SK-N-SH treated with all-trans-retinoic acid at 6 μM for 48 hours (cell line): Measurements from ENCODE around the gene JAKMIP1.

ENCODE experiments used
- ARNTL ChIP-seq: fragments of 450-650 bp; formaldehyde crosslinking; IDR thresholded peaks from 2 replicates; pipeline ENCODE4 v1.5.0; 2020; ENCODE audit warnings: low read depth, mild to moderate bottlenecking, moderate library complexity, borderline replicate concordance
- GLIS3 ChIP-seq: fragments of 250-450 bp; sonication (Bioruptor Pico); IDR thresholded peaks from 2 replicates; pipeline ENCODE4 v1.5.0; 2020; ENCODE audit warnings: mild to moderate bottlenecking, moderate library complexity
- ISL1 ChIP-seq: fragments of 250-450 bp; sonication (Bioruptor Pico); IDR thresholded peaks from 2 replicates; pipeline ENCODE4 v2.1.2; 2022; ENCODE audit warnings: mild to moderate bottlenecking, moderate library complexity
- OSR1 ChIP-seq: fragments of 250-450 bp; sonication (Bioruptor Pico); IDR thresholded peaks from 2 replicates; pipeline ENCODE4 v1.8.0; 2022; ENCODE audit warnings: moderate library complexity, mild to moderate bottlenecking, inconsistent platforms
- RARB ChIP-seq: fragments of 250-450 bp; sonication (Bioruptor Pico); IDR thresholded peaks from 2 replicates; pipeline ENCODE4 v1.8.0; 2021; ENCODE audit warnings: mild to moderate bottlenecking, moderate library complexity
- ZC3H10 ChIP-seq: fragments of 250-450 bp; sonication (Bioruptor Pico); IDR thresholded peaks from 2 replicates; pipeline ENCODE4 v1.5.1; 2021; ENCODE audit warnings: mild to moderate bottlenecking, moderate library complexity
- ZFP3 ChIP-seq: fragments of 250-450 bp; sonication (Bioruptor Pico); IDR thresholded peaks from 2 replicates; pipeline ENCODE4 v1.5.0; 2020; ENCODE audit warnings: mild to moderate bottlenecking, moderate library complexity
- ZNF565 ChIP-seq: fragments of 450-650 bp; formaldehyde crosslinking; conservative IDR thresholded peaks from 2 replicates; pipeline ENCODE4 v1.5.0; 2020; ENCODE audit warnings: low read depth, mild to moderate bottlenecking, moderate library complexity
- ZNF70 ChIP-seq: fragments of 450-650 bp; formaldehyde crosslinking; IDR thresholded peaks from 2 replicates; pipeline ENCODE4 v1.5.0; 2020; ENCODE audit warnings: mild to moderate bottlenecking, moderate library complexity
- TF ChIP-seq, protein P1 (sequence below): fragments of 250-450 bp; sonication (Bioruptor Pico); IDR thresholded peaks from 2 replicates; pipeline ENCODE4 v1.8.0; 2020; ENCODE audit warnings: mild to moderate bottlenecking, moderate library complexity, borderline replicate concordance
- TF ChIP-seq, protein P2 (sequence below): fragments of 250-450 bp; sonication (Bioruptor Pico); IDR thresholded peaks from 2 replicates; pipeline ENCODE4 v1.8.0; 2021; ENCODE audit warnings: low read depth, mild to moderate bottlenecking, moderate library complexity, borderline replicate concordance

DNA sequence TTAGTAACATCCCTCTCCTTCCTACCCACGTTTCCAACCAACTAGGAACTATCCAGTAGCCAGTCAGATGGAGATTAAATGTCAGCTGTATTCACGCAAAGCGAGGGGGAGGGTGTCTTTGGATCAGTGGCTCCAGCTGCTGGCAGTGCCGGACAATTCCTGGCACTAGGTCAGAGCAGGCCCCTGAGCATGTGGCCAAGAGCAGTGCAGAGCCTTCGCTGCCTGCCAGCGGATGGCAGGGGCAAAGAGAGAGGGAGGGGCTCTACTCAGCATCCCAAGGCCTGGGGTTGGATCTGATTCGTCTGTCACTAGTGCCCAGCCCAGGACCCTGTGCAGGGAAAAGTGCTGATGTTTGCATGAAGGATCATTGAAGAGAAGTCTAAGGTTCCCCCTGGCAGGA, 28.7 kb upstream of the JAKMIP1 start:
- TF ChIP-seq, protein P1, sequence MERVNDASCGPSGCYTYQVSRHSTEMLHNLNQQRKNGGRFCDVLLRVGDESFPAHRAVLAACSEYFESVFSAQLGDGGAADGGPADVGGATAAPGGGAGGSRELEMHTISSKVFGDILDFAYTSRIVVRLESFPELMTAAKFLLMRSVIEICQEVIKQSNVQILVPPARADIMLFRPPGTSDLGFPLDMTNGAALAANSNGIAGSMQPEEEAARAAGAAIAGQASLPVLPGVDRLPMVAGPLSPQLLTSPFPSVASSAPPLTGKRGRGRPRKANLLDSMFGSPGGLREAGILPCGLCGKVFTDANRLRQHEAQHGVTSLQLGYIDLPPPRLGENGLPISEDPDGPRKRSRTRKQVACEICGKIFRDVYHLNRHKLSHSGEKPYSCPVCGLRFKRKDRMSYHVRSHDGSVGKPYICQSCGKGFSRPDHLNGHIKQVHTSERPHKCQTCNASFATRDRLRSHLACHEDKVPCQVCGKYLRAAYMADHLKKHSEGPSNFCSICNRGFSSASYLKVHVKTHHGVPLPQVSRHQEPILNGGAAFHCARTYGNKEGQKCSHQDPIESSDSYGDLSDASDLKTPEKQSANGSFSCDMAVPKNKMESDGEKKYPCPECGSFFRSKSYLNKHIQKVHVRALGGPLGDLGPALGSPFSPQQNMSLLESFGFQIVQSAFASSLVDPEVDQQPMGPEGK (CRISPR knock-in tag) = no peak
- no peak for TF ChIP-seq ZFP3 (CRISPR knock-in tag)
- TF ChIP-seq ARNTL (CRISPR knock-in tag) = no peak
- TF ChIP-seq GLIS3 (CRISPR knock-in tag) = no peak
- TF ChIP-seq ZNF565 = no peak
- TF ChIP-seq ZNF70 (CRISPR knock-in tag) = no peak
- TF ChIP-seq OSR1 (CRISPR knock-in tag) = no peak
- TF ChIP-seq ISL1 = no peak
- no peak for TF ChIP-seq RARB (CRISPR knock-in tag)
- TF ChIP-seq, protein P2, sequence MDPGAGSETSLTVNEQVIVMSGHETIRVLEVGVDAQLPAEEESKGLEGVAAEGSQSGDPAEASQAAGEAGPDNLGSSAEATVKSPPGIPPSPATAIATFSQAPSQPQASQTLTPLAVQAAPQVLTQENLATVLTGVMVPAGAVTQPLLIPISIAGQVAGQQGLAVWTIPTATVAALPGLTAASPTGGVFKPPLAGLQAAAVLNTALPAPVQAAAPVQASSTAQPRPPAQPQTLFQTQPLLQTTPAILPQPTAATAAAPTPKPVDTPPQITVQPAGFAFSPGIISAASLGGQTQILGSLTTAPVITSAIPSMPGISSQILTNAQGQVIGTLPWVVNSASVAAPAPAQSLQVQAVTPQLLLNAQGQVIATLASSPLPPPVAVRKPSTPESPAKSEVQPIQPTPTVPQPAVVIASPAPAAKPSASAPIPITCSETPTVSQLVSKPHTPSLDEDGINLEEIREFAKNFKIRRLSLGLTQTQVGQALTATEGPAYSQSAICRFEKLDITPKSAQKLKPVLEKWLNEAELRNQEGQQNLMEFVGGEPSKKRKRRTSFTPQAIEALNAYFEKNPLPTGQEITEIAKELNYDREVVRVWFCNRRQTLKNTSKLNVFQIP (CRISPR knock-in tag) = no peak
- TF ChIP-seq ZC3H10 = no peak
